Suprapubic skin (tissue), 4 donors: ENCODE results near the gene MACO1. TPM values are rescaled to one million over a fixed set of nuclear protein-coding genes. Genes with fewer than 3 reads are reported as not detected.
"Not testable (repeated sequence)": the region's sequence is repeated elsewhere in the genome, so short reads cannot be mapped to it uniquely, and the experiment has no call there.

Experiments
- DNase-seq, 2 donors: peaks; one replicate each; pipeline ENCODE4 v3.0.0-alpha.2; 2019; ENCODE audit warnings: low spot score in 2 of 2
- H3K27ac ChIP-seq: fragments of 200-600 bp; sonication (generic); one replicate; pipeline ENCODE4 v1.5.1; 2019
- H3K27me3 ChIP-seq: fragments of 200-600 bp; sonication (generic); one replicate; pipeline ENCODE4 v1.5.1; 2019
- H3K36me3 ChIP-seq: fragments of 200-600 bp; sonication (generic); one replicate; pipeline ENCODE4 v1.5.1; 2019
- H3K4me1 ChIP-seq: fragments of 200-600 bp; sonication (generic); one replicate; pipeline ENCODE4 v1.5.1; 2019
- H3K4me3 ChIP-seq: fragments of 200-600 bp; sonication (generic); one replicate; pipeline ENCODE4 v1.5.1; 2019; ENCODE audit warnings: mild to moderate bottlenecking
- H3K9me3 ChIP-seq: fragments of 200-600 bp; sonication (generic); one replicate; pipeline ENCODE4 v1.5.1; 2019
- CTCF ChIP-seq, 2 donors: fragments of 200-600 bp in 1 of 2; fragments of 450-650 bp in 1 of 2; sonication (generic) in 1 of 2; IDR thresholded peaks; one replicate each; pipeline ENCODE4 v1.5.1; 2016 to 2019; ENCODE audit warnings: antibody characterized with exemption in 2 of 2, mild to moderate bottlenecking in 1 of 2, moderate library complexity in 1 of 2
- EP300 ChIP-seq: sonication (generic); formaldehyde crosslinking; IDR thresholded peaks from one replicate; pipeline ENCODE4 v1.6.1; 2017; ENCODE audit warnings: antibody characterized with exemption
- POLR2A ChIP-seq, 2 donors: fragments of 450-650 bp; IDR thresholded peaks; one replicate each; pipeline ENCODE4 v1.6.1; 2017; ENCODE audit warnings: antibody characterized with exemption in 2 of 2, mild to moderate bottlenecking in 2 of 2, moderate library complexity in 2 of 2
- POLR2AphosphoS5 ChIP-seq, 3 donors: sonication (generic); formaldehyde crosslinking; IDR thresholded peaks; one replicate each; pipeline ENCODE4 v1.6.1; 2017; ENCODE audit warnings: antibody characterized with exemption in 3 of 3
- WGBS: methylation state at CpG from one replicate; pipeline ENCODE4 v1.1.5; 2018; 5-methylcytosine and 5-hydroxymethylcytosine counted together
- total RNA-seq, 4 donors: library from RNA; depleted of rRNA; stranded (reverse); fragments of >200 nt; gene quantifications; one replicate each; pipeline ENCODE4 v1.1.0, GENCODE V29; 2016

The MACO1 gene
- total RNA-seq, 4 donors from 2014 or later, result 13.2 to 22.0 (median 16.0) TPM

DNA sequence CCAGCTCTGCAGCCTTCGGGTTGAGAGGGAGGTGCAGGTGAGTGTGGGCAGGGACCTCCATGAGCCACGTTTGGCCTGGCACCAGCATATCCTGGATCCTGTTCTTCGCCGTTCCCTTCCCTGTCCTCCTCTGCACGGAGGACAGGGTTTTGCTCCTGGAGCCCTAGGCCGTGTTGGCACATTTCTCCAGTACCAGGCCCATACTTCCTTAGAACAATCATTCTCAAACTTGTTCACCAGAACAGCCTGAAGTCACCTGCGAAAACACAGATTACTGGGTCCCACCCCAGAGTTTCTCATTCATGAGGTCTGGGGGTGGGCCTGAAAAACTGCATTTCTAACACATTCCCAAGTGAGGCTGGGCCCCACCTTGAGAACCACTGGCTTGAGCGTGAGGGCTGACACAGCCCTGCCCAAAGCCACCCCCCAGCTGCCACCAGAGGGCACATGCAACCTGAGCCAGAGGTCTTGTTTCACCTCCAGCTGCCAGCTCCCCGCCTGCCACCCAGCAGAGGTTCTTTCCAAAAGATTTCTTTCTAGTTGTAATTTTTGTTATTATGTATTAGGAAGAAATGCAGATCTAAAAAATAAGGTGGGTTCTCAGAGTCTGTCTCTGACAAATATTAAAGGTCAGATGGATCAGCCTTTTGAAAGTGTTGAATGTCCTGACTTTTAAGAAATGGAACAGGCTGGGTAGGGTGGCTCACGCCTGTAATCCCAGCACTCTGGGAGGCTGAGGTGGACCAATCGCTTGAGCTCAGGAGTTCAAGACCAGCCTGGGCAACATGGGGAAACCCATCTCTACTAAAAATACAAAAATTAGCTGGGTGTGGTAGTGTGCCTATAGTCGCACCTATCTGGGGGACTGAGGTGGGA, 73.1 kb downstream of the MACO1 start:
- Histone ChIP-seq H3K4me1 (peaks cover 4% of the 10 kb centered on the region), H3K27me3 (no peaks in the 10 kb centered on the region), H3K9me3 (no peaks in the 10 kb centered on the region), H3K4me3 (no peak overlapping the region), H3K27ac (no peak overlapping the region), H3K36me3 (peaks cover 5% of the 10 kb centered on the region)
- TF ChIP-seq POLR2A (IDR thresholded peaks at IDR 0.05) (no peak), CTCF (IDR thresholded peaks at IDR 0.05) (peak in 1 of 2 donors; percentile 38)
- 58% methylated on average over 7 of the region's 12 CpGs for WGBS
- DNase-seq, result no peak

DNA sequence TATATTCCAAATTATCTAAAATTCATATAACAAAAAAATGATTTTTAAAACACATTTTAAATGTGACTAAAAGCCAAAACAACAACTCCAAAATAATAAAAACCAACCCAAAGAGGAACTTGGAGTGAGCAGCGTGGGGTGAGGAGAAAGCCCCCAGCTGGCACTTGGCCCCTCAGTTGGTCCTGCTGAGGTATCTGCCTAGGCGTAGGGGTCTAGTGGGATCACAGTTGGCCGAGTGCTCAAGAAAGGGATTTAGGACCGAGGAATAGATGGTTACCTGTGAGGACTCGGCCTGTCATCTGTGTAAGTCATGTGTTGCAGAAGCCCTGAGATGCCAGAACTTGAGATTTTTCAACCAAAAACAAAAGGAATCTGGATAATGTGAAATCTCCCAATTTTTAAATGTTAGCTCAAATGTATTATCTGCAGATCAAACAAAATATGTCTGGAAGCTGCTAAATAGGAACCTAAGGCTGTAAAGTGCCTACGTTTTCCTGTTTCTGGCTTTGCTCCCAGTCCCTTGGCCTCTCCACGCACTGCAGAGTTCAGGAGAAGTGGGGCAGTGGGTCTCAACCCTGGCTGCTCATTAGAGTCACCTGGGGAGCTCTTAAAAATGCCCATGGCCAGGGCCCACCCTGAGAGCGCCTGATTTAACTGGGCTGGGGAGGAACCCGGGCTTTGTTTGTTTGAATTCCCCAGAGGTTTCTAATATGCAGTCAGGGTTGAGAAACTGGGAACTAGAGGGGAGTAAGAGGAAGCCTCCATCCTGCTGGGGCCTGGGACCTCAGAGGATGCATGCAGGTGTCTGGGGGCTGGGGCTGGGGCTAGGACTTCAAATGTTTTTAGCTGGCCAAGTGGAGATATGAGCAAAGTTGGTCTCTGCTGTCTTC, 74.3 kb downstream of the MACO1 start:
- no peak overlapping the region for H3K4me3 ChIP-seq
- no peaks in the 10 kb centered on the region for H3K9me3 ChIP-seq
- H3K36me3 ChIP-seq, result no peaks in the 10 kb centered on the region
- TF ChIP-seq POLR2AphosphoS5 (IDR thresholded peaks at IDR 0.05) (no peak), POLR2A (IDR thresholded peaks at IDR 0.05) (no peak), EP300 (no peak), CTCF (IDR thresholded peaks at IDR 0.05) (no peak)
- 69% methylated on average over 9 of the region's 9 CpGs for WGBS
- DNase-seq, result no peak
- peaks cover 4% of the 10 kb centered on the region for H3K4me1 ChIP-seq
- no peak overlapping the region for H3K27ac ChIP-seq
- no peaks in the 10 kb centered on the region for H3K27me3 ChIP-seq

- no peak overlapping the region for H3K4me3 ChIP-seq
- no peak overlapping the region for H3K27ac ChIP-seq
- peaks cover 2% of the 10 kb centered on the region for H3K4me1 ChIP-seq
- H3K27me3 ChIP-seq, result no peaks in the 10 kb centered on the region
- TF ChIP-seq POLR2AphosphoS5 (IDR thresholded peaks at IDR 0.05) (no peak), EP300 (no peak), POLR2A (IDR thresholded peaks at IDR 0.05) (no peak), CTCF (IDR thresholded peaks at IDR 0.05) (no peak)
- WGBS, result 88% methylated on average over 10 of the region's 14 CpGs
- no peaks in the 10 kb centered on the region for H3K36me3 ChIP-seq
- no peaks in the 10 kb centered on the region for H3K9me3 ChIP-seq
- no peak for DNase-seq
Measured at GRCh38 chr1:25505656-25506385, 75.1 kb downstream of the MACO1 start.

DNA sequence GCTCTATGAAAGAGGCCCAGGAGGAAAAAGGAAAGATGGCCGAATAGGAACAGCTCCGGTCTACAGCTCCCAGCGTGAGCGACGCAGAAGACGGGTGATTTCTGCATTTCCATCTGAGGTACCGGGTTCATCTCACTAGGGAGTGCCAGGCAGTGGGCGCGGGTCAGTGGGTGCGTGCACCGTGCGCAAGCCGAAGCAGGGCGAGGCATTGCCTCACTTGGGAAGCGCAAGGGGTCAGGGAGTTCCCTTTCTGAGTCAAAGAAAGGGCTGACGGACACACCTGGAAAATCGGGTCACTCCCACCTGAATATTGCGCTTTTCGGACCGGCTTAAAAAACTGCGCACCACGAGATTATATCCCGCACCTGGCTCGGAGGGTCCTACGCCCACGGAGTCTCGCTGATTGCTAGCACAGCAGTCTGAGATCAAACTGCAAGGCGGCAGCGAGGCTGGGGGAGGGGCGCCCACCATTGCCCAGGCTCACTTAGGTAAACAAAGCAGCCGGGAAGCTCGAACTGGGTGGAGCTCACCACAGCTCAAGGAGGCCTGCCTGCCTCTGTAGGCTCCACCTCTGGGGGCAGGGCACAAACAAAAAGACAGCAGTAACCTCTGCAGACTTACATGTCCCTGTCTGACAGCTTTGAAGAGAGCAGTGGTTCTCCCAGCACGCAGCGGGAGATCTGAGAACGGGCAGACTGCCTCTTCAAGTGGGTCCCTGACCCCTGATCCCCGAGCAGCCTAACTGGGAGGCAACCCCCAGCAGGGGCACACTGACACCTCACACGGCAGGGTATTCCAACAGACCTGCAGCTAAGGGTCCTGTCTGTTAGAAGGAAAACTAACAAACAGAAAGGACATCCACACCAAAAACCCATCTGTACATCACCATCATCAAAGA, 76.1 kb downstream of the MACO1 start:
- H3K27ac ChIP-seq, H3K9me3 ChIP-seq: not testable (repeated sequence)
- WGBS, result 51% methylated on average over 28 of the region's 37 CpGs

GRCh38 chr1:25513666-25514065, 83.0 kb downstream of the MACO1 start:
- TF ChIP-seq EP300, result no peak
- peak; percentile 35 to 68 for DNase-seq

More for the DNA sequence above, 76.1 kb downstream of the MACO1 start:
- not testable (repeated sequence) for H3K4me3 ChIP-seq, H3K27me3 ChIP-seq, H3K4me1 ChIP-seq, H3K36me3 ChIP-seq, DNase-seq

More at GRCh38 chr1:25513666-25514065, 83.0 kb downstream of the MACO1 start:
- no peaks in the 10 kb centered on the region for H3K27me3 ChIP-seq
- H3K4me1 ChIP-seq, result no peaks in the 10 kb centered on the region
- 75% methylated on average over 4 of the region's 4 CpGs for WGBS
- H3K9me3 ChIP-seq, result no peaks in the 10 kb centered on the region
- no peaks in the 10 kb centered on the region for H3K36me3 ChIP-seq
- H3K27ac ChIP-seq, result no peak overlapping the region
- H3K4me3 ChIP-seq, result no peak overlapping the region
